GM03348 (cell line): ENCODE results near the gene NDUFA6.

ENCODE experiments used
- DNase-seq: peaks from one replicate; pipeline ENCODE4 v3.0.0; 2012; ENCODE audit warnings: low spot score

Gene NDUFA6

DNA sequence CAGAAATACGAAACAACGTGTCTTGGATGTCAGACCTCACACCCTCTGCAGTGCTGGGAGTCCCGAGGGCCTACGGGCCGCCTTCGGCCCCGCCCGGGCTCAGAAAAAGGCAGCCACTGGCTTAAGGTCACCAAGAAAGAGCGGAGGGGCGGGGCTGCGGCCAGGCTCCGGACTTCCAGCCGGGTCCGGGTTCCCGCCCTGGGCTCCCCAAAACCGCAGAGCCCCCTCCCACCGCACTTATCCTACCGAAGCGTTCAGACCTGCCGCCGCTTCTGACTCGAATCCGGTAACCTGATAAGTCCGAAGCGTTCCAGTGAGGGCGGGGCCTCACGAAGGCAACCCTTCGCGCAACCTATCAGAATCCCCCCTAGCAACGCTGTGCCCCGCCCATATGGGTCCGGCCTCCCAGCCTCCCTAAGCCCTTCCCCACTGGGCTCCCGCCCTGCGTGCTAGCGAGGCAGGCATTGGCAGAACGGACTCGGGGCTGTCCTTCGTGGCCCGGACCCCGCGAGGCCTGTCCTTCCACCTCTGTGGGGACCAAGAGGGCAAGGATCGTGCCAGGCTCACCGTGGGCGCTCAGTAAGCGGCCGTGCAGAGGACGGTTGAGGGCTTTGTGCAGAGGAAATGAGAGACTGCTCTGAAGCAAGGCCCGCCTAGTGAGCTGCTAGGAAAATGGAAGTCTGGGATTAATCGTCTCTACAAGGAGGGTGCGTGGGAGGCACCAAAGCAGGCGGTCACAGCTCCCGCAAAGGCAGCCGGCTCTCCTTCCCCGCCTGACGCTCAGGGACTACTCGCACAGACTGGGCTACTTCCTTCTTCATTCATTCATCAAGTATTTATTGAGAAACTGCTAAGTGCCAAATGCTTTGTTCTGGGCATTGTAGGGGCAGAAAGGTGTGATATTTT lies 19.8 kb downstream of the NDUFA6 start, which contains the start of gene NAGA:
TSS of gene NAGA (minus strand) at position 296 of the 906 bp plus-strand sequence. CDS start 515 bp downstream, outside the sequence.
- peak; percentile 97 for DNase-seq

DNA sequence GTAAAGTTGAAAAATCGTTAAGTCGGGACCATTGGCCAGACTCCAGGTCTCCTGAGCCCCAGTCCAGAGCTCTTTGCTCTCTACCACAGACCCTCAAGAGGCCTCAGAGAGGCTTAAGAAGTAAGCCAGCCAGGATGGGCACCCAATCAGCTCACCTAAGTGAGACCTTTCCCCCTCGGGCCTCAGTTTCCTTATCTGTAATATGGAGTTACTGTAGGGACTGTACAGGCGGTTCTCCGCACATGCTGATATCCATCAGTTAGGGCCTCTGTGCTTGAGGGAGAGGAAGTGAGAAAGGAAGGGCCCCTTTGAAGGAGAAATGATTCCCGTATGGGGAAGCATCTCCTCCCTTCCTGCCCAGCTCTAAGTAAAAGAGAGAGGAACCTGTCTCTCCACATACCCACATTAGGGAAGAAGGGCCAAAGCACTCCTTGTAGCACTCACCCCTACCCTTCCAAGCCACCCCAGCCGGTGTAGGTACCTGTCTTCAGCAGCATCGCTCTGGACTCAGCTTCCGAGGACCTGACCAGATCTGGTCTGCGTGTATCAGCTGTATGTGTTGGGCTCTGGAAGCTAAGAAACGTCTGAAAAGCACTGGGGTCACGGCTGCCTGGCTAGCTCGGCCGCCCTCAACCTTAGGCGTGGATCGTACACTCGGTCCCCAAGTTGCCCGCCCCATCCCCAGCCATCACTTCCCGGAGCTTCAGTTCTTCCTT lies 20.6 kb downstream of the NDUFA6 start:
- DNase-seq = no peak

DNA sequence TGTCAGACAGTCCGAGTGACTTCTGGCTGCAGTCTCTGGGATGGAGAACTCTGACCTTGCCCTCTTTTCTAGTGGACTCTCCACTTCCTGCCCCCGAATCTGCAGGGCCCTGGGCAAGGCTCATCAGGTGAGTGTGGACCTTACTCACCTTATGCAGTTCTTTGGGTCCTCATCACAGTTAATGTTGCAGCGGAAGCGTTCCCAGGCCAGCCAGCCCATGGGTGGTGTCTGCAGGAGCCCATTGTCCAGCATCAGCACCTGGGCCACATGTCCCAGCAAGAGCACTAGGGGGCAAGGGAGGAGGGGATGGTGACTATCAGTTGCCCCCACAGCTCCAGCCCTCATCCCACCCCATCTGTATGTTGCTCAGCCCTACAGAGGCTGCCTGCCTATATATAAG lies 22.3 kb downstream of the NDUFA6 start:
- no peak for DNase-seq

DNA sequence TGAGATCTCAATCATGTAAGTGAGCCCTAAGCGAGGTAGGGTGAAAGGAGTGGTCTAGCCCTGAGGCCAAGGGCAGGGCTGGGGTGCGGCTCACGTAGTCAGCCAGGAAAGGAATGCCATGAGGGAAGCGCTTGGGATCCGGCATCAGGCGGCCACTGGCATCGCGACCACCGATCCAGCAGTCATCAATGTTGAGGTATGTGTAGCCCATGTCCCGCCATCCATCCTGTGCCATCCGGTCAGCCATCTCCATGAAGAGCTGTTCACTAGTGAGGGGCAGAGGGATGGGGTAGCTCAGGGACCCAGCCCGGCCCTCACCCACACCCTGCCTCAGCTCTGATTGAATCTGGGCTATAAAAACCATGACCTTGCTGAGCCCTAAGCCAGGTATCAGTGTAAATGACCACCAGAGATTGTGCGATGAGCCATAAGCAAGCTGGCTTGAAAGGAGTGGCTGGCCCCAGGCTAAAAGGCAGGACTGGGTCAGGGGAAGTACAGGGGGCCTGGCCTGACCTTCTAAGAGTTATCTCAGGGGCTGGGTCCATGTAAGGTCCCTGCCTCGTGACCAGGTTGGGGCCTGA lies 22.8 kb downstream of the NDUFA6 start:
- no peak for DNase-seq

DNA sequence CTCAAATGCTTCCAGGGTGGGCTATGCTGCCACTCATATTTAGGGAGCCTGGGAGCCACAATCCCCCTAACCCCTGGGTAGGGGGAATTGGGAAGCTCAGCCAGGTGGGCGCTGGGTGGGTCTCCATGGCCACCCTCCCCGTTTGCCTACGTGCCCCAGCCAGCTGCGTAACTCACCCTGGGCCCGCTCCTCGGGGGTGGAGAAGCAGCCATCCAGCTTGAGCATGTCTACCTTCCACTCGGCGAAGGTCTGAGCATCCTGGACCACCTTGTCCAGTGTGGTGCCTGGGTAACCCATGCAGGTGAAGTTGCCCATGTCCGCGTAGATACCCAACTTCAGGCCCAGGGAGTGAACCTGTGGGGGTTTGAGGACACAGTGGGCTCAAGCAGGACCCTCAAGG lies 23.6 kb downstream of the NDUFA6 start:
- no peak for DNase-seq

DNA sequence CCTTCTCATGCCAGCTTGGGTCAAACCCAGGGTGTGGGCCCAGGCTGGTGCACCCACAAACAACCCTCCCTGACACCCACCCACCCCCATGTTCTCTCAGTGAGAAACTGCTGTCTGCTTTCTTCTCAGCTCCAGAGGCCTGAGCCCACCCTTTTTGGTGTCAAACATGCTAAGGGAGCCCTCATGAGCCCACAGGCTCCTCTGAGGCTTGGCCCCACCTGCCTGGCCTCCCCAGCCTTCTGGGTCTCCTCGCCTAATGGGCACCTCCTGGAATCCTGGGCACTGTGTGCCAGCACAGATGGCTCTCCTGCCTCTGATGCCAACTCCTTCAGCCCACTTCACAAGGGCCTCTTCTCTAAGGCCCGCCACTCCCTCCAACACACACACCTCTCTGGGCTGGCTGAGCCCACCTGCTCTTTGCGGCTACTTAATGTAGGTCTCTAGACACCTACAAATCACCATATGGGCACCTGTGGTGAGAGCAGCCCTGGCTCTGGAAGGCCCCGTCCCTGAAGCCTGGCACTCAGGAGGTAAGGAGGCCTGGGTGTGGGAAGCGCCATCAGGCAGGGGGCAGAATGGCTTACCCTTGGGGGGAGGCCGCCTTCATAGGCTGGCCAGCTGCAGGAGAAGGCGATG lies 24.3 kb downstream of the NDUFA6 start:
- no peak for DNase-seq

DNA sequence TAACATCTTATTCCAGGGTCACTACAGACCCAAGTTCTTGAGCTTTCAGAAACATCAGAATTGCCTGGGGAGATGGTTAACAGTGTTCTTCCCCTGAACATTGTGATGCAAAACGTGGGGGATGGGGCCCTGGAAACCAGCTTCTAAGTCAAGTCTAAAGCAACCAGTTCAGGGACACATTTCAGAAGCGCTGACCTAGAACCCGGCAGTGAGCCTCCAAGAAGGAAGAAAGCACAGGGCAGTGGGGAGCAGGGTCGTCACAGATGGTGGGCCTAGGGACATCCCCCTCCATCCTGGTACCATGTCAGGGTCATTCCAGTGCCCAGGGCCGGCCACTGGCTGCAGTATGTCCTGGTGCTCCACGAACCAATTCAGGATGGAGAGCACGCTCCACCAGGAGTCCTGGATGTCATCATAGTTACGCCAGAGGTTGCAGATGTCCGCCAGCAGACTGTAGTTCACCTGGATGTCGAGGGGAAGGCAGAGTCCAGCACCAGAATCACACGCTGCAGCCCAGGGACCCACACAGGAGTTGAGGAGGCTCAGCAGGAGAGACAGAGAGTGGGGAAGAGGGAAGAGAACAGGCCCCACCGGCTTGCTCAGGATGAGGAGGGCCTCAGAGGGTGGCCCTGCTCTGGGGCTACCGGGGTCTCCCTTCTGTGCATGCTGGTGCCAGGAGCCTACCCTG lies 25.0 kb downstream of the NDUFA6 start:
- no peak for DNase-seq

DNA sequence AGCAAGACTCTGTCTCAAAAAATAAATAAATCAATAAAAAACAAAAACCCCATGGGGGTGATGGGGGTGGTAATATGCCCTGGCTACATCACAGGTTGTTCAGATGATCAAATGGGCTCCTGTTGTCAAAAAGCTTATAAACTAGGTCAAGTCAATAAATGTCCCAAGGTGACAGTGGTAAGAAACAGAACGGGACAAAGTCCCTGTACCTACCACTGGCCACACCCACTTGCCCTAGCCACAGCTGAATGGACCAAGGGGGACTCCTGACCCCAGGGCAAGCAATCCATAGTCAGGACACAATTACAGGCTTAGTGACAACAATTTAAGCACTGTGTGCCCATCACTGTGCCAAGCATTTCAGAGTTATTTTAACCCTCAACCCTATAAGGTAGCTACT lies 25.9 kb downstream of the NDUFA6 start:
- no peak for DNase-seq

DNA sequence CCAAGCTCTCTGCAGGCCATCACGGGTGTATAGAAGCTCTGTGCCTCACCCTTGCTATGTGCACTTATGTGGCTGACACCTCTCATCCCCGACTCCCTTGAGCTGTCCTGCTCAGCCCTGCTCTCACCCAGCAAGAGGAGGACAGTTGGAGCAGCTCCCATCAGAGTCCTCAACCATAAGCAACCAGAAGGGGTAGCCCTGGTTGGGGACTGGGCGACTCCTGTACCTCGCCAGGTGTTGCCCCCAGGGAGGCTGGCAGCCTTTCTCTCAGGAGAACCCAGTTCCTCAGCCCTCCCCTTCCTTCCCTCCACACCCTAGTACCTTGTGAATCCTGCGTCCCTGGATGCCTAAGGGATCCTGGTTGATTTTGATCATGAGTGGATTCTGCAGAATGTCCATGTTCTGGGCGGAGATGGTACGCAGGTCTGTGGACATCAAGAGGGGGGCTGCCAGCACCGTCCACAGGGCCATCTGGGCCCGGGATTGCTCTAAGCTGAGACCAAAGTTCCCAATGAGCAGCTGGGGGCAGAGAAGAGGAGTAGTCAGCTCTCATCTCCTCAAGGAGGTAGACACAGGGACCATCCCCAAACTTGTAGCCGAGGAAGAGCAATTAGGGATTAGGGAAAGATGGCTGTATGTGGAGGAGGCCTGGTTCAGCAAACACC lies 27.9 kb downstream of the NDUFA6 start:
- DNase-seq = no peak

DNA sequence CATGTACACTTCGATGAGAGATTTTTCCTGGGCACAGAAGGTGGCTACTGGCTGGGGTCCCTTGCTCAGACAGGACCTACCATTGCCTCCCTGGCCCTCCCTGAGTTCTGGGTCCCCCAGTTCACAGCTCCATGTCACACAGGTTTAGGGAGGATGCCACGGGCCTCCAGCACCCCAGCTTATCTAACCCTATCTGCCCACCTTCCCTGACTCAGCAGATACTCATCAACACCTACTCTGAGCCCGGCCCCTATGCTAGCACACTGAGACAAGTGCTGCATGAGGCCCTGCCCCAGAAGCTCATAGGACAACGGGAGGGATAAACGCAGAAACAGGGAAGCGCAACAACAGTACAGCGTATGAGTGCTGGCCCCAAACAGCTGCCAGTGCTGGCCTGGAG lies 29.5 kb downstream of the NDUFA6 start:
- no peak for DNase-seq

DNA sequence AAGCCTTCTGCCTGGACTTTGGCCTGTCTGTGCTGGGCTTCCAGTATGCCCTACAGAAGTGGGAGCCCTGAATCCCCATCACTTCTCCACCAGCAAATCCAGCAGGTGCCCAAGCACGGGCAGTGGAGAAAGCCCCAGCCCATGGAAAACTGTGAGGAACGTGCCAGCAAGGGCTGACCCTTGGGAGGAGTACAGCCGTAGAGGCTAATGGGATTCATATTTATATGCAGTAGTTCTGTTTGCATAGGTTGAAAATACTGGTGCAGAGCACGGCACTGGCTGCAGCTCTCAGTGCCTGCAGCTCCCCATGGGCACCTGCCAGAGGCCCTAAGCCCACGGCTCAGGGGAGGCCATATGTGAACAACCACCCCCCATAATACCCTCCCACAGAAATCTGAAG lies 30.1 kb downstream of the NDUFA6 start:
- DNase-seq = no peak

DNA sequence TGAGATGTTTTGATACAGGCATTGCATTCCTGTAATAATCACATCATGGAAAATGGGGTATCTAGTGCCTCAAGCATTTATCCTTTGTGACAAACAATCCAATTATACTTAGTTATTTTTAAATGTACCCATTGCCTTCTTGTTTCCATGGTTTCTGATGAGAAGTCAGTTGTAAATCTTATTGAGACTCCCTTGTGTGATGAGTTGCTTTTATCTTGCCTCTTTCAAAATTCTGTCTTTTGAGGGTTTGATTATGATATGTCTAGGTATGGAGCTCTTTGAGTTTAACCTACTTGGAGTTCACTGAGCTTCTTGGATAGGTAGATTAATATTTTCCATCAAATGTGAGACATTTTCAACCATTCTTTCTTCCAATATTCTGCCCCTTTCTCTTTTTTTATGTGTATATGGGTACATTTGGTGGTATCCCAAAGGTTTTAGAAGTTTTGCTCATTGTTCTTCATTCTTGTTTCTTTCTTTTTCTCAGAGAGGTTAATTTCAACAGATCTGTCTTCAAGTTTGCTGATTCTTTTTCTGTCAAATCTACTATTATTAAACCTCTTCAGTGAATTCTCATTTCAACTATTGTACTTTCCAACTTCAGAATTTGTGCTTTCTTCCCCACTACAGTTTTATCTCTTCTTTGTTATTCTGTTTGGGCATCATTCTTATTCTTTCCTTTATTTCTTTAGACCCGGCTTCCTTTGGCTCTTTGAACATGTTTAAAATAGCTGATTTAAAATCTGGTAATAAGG lies 33.6 kb downstream of the NDUFA6 start:
- no peak for DNase-seq

DNA sequence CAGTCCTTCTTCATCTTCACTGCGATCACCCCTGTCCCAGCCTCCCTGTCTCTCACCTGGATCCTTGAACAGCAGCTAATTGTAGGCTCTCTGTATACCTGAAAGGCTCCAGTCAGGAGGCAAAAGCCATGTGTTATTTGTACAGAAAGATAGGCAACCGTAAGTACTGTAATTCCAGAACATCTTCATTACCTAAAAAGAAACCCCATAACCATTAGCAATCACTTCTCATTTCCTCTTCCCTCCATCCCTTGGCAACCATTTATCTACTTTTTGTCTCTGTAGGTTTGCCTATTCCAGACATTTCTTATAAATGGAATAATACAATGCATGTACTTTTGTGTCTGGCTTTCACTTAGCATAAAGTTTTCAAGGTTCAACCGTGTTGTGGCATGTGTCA lies 37.8 kb downstream of the NDUFA6 start:
- DNase-seq = no peak

DNA sequence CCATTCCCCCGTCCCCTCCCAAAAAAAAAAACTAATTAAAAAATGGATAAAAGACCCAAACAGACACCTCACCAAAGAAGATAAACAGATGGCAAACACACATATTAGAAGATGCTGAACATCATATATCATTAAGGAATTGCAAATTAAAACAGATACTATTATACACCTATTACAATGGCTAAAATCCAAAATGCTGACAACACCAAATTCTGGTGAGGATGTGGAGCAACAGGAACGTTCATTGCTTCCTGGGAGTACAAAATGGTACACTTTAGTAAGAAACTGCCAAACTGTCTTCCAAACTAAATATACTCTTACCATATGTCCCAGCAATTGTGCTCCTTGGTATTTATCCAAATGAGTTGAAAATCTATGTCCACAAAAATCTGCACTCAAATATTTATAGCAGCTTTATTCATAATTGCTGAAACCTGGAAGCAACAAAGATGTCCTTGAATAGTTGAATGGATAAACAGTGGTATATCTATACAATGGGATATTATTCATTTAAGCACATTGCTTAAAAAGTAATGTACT lies 39.9 kb downstream of the NDUFA6 start:
- DNase-seq = no peak

DNA sequence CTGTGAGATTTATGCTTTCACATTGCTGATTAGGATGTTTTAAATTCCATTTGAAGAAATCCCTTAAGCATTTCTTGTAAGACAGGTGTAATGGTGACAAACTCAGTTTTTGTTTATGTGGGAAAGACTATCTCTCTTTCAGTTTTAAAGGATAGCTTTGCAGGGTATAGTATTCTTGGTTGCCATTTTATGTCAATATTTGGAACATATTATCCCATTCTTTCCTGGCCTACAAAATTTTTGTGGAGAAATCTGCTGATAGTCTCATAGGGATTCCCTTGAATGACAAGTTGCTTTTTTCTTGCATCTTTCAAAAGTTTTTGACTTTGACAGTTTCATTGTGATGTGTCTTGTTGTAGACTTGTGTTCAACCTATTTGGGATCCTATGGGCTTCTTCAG lies 48.8 kb downstream of the NDUFA6 start:
- DNase-seq = no peak

DNA sequence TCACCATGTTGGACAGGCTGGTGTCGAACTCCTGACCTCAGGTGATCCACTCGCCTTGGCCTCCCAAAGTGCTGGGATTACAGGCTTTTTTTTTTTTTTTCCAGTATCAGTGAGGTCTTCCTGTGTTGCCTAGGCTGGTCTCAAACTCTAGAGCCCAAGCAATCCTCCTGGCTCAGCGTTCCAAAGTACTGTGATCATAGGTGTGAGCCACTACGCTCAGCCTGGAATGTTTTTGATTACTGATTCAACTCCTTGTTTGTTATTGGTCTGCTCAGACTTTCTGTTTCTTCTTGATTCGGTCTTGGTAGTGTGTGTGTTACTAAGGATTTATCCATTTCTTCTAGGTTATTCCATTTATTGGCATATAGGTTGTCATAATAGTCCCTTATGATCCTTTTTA lies 51.3 kb downstream of the NDUFA6 start:
- no peak for DNase-seq
